Omental fat pad (tissue), 4 donors: Measurements from ENCODE around the gene LEPROT. TPM values are rescaled to one million over a fixed set of nuclear protein-coding genes. Genes with fewer than 3 reads are reported as not detected.

Experiments
- ATAC-seq: fragments of 150-250 bp; one replicate; pipeline ENCODE4 v1.9.1; 2016; ENCODE audit warnings: mild to moderate bottlenecking, moderate library complexity; ENCODE audit not compliant: low FRiP score
- DNase-seq: peaks from one replicate; pipeline ENCODE4 v3.0.0-alpha.2; 2019; ENCODE audit warnings: low spot score
- CTCF ChIP-seq, 3 donors: fragments of 450-650 bp; IDR thresholded peaks; one replicate each; pipeline ENCODE4 v1.5.1; 2016 to 2017; ENCODE audit warnings: antibody characterized with exemption in 3 of 3, mild to moderate bottlenecking in 3 of 3, moderate library complexity in 2 of 3
- total RNA-seq, 4 donors: library from RNA; depleted of rRNA; stranded (reverse); fragments of >200 nt; gene quantifications; one replicate each; pipeline ENCODE4 v1.1.0, GENCODE V29; 2016

The LEPROT gene
- total RNA-seq, 4 donors from 2014 or later: 61.1 to 123 (median 75.1) TPM

- ATAC-seq: peak; percentile 70
- DNase-seq: no peak
- TF ChIP-seq CTCF (IDR thresholded peaks at IDR 0.05): no peak
These were observed 51.4 kb downstream of the LEPROT start for GRCh38 chr1:65471861-65472332.

DNA sequence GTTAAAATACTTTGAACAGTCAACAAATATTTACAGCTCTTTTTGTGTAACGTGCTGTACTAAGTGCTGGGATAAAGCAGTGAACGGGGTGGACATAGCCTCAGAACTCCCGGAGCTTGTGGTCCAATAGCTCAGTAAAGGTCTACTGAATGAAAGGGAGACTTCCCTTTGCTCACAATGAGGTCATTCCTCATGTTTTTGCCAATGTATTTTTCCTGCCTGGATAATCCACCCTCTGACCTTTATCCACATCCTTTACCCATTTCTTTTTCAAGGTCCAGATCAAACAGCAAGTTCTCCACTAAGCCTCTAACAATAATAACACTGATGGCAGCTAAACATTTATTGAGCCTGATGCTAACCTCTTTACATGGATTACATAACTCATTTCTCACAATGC lies 55.9 kb downstream of the LEPROT start:
- TF ChIP-seq CTCF (IDR thresholded peaks at IDR 0.05): no peak
- ATAC-seq (no peak), DNase-seq (no peak)

GRCh38 chr1:65477414-65478378 lies 57.2 kb downstream of the LEPROT start:
- DNase-seq (no peak), ATAC-seq (no peak)
- TF ChIP-seq CTCF (IDR thresholded peaks at IDR 0.05): no peak

GRCh38 chr1:65478379-65479026 lies 58.0 kb downstream of the LEPROT start:
- TF ChIP-seq CTCF (IDR thresholded peaks at IDR 0.05): no peak
- DNase-seq (no peak), ATAC-seq (no peak)

DNA sequence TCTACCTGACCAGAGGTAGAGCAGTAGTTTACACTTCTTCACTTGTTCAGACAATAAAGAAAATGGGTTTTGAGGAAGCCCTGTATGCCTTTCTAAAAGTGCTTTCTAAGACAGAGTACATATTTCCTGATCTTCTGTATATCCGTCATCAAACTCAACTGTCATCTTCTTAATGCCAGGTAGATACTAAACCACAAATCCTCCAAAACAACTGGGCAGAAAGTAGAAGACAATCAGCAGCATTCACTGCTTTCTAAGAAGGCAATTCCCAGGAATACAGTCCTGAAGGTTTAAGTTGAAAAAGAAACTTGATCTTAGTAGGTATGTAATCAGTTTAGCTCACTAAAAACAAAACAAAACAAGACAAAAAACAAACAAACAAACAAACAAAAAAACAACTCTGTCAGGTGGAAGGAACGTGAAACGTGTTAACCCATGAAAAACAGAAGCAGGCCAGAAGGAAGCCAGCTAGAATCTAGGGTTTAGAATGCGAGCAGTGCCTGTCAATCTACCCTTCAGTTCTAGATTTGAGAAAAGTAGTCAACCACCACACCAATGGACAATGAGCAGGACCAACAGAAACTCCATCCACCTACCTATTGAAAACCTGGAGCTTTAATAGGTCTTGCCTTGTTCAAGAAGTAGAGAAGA lies 59.2 kb downstream of the LEPROT start:
- ATAC-seq: no peak
- TF ChIP-seq CTCF (IDR thresholded peaks at IDR 0.05): no peak
- no peak for DNase-seq

- ATAC-seq (no peak), DNase-seq (no peak)
- TF ChIP-seq CTCF (IDR thresholded peaks at IDR 0.05): no peak
These were observed 60.4 kb downstream of the LEPROT start for GRCh38 chr1:65480684-65481405.
